WTC11 (cell line): ENCODE results near the gene ALDOA.

Experiments
- ATF1 ChIP-seq: sonication (generic); formaldehyde crosslinking; IDR thresholded peaks from 2 replicates; pipeline ENCODE4 v1.8.1; 2023; ENCODE audit warnings: mild to moderate bottlenecking, moderate library complexity, missing genetic modification reagents
- CREB1 ChIP-seq: sonication (generic); formaldehyde crosslinking; IDR thresholded peaks from 2 replicates; pipeline ENCODE4 v1.8.0; 2023; ENCODE audit warnings: mild to moderate bottlenecking, missing genetic modification reagents
- KAT7 ChIP-seq: sonication (generic); formaldehyde crosslinking; IDR thresholded peaks from 2 replicates; pipeline ENCODE4 v1.8.1; 2023; ENCODE audit warnings: missing genetic modification reagents, mild to moderate bottlenecking, borderline replicate concordance
- USF2 ChIP-seq: sonication (generic); formaldehyde crosslinking; IDR thresholded peaks from 2 replicates; pipeline ENCODE4 v1.8.1; 2023; ENCODE audit warnings: mild to moderate bottlenecking, missing genetic modification reagents, moderate library complexity
- TF ChIP-seq, protein P1 (sequence below): fragments of 200-600 bp; IDR thresholded peaks from 2 replicates; pipeline ENCODE4 v1.8.0; 2022; ENCODE audit warnings: antibody characterized with exemption
- TF ChIP-seq, protein P2 (sequence below): sonication (generic); formaldehyde crosslinking; conservative IDR thresholded peaks from 2 replicates; pipeline ENCODE4 v1.8.1; 2022; ENCODE audit warnings: mild to moderate bottlenecking, missing genetic modification reagents

- TF ChIP-seq CREB1 (no peak), KAT7 (CRISPR knock-in tag) (no peak), ATF1 (peak; percentile 86; the same call in 1 of the 2 replicates), USF2 (peak; percentile 3)
- TF ChIP-seq, protein P1, sequence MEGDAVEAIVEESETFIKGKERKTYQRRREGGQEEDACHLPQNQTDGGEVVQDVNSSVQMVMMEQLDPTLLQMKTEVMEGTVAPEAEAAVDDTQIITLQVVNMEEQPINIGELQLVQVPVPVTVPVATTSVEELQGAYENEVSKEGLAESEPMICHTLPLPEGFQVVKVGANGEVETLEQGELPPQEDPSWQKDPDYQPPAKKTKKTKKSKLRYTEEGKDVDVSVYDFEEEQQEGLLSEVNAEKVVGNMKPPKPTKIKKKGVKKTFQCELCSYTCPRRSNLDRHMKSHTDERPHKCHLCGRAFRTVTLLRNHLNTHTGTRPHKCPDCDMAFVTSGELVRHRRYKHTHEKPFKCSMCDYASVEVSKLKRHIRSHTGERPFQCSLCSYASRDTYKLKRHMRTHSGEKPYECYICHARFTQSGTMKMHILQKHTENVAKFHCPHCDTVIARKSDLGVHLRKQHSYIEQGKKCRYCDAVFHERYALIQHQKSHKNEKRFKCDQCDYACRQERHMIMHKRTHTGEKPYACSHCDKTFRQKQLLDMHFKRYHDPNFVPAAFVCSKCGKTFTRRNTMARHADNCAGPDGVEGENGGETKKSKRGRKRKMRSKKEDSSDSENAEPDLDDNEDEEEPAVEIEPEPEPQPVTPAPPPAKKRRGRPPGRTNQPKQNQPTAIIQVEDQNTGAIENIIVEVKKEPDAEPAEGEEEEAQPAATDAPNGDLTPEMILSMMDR = no peak
- TF ChIP-seq, protein P2, sequence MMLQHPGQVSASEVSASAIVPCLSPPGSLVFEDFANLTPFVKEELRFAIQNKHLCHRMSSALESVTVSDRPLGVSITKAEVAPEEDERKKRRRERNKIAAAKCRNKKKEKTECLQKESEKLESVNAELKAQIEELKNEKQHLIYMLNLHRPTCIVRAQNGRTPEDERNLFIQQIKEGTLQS = no peak
These were observed at the start of gene ALDOA for GRCh38 chr16:30065102-30065942.
